Left forelimb (tissue), 1 donor: ENCODE results near the gene C1orf167.
A peak's percentile ranks its signal among the peaks of the same experiment; 100 is the strongest.

Source experiments
- DNase-seq: peaks from one replicate; pipeline ENCODE4 v3.0.0-alpha.2; 2018; ENCODE audit warnings: low spot score

Gene C1orf167

GRCh38 chr1:11761988-11762406, at the start of gene C1orf167:
Gene C1orf167, plus strand, starts transcription at chr1:11762193. Its CDS starts 2,208 bp downstream, at chr1:11764401.
- DNase-seq, result no peak

- no peak for DNase-seq
Observed at GRCh38 chr1:11712285-11712684, 49.7 kb upstream of the C1orf167 start.

- DNase-seq, result no peak
Observed at GRCh38 chr1:11713095-11713494, 48.9 kb upstream of the C1orf167 start.

GRCh38 chr1:11714831-11715575, 47.0 kb upstream of the C1orf167 start:
- no peak for DNase-seq

- DNase-seq, result no peak
Observed at GRCh38 chr1:11719313-11720032, 42.5 kb upstream of the C1orf167 start.

GRCh38 chr1:11720033-11720376, 42.0 kb upstream of the C1orf167 start:
- no peak for DNase-seq

GRCh38 chr1:11720525-11720924, 41.5 kb upstream of the C1orf167 start:
- no peak for DNase-seq

- DNase-seq, result no peak
Observed at GRCh38 chr1:11721311-11721710, 40.7 kb upstream of the C1orf167 start.

- no peak for DNase-seq
Observed at GRCh38 chr1:11722538-11722937, 39.5 kb upstream of the C1orf167 start.

- no peak for DNase-seq
Observed at GRCh38 chr1:11725616-11726015, 36.4 kb upstream of the C1orf167 start.

GRCh38 chr1:11727119-11727518, 34.9 kb upstream of the C1orf167 start:
- no peak for DNase-seq

GRCh38 chr1:11728126-11728806, 33.7 kb upstream of the C1orf167 start:
- DNase-seq, result no peak

GRCh38 chr1:11729155-11729497, 32.9 kb upstream of the C1orf167 start:
- no peak for DNase-seq

GRCh38 chr1:11729498-11730428, 32.2 kb upstream of the C1orf167 start:
- DNase-seq, result no peak

- no peak for DNase-seq
Observed at GRCh38 chr1:11730429-11730891, 31.5 kb upstream of the C1orf167 start.

- DNase-seq, result peak; percentile 89
Observed at GRCh38 chr1:11731691-11732283, 30.2 kb upstream of the C1orf167 start.

- DNase-seq, result no peak
Observed at GRCh38 chr1:11733306-11733705, 28.7 kb upstream of the C1orf167 start.

- DNase-seq, result no peak
Observed at GRCh38 chr1:11735531-11735853, 26.5 kb upstream of the C1orf167 start.

- peak; percentile 95 for DNase-seq
Observed at GRCh38 chr1:11735854-11736745, 25.9 kb upstream of the C1orf167 start, which contains the start of gene AGTRAP. Gene AGTRAP, plus strand, starts transcription at chr1:11736136. Its CDS starts 73 bp downstream, at chr1:11736209.
